Bronchial epithelial cell (primary cell): Measurements from ENCODE around the gene ANKMY1. TPM values are rescaled to one million over a fixed set of nuclear protein-coding genes. Genes with fewer than 3 reads are reported as not detected.

Experiments
- DNase-seq: peaks from one replicate; pipeline ENCODE4 v3.0.0-alpha.2; 2010; ENCODE audit warnings: low read depth
- FAIRE-seq: peaks from 2 replicates; lab custom pipeline; 2011; peaks lifted over from hg19 to GRCh38; lab: Jason Lieb, UNC
- H3K27me3 ChIP-seq: 2 replicates; pipeline ENCODE4 v1.5.1; 2011; ENCODE audit warnings: low read length; ENCODE audit not compliant: control insufficient read depth, insufficient read depth
- H3K36me3 ChIP-seq: 2 replicates; pipeline ENCODE4 v1.5.1; 2011; ENCODE audit warnings: low read length; ENCODE audit not compliant: control insufficient read depth, insufficient read depth
- H3K4me3 ChIP-seq: 2 replicates; pipeline ENCODE4 v1.5.1; 2011; ENCODE audit warnings: mild to moderate bottlenecking, low read depth, low read length, control low read depth
- CTCF ChIP-seq: IDR thresholded peaks from 2 replicates; pipeline ENCODE4 v1.5.1; 2011; ENCODE audit warnings: mild to moderate bottlenecking, moderate library complexity, low read length, control low read depth, inconsistent platforms; ENCODE audit not compliant: insufficient read depth, severe bottlenecking
- total RNA-seq: library from RNA; depleted of rRNA; stranded (reverse); fragments of >200 nt; gene quantifications from 2 replicates; pipeline ENCODE4 v1.2.1, GENCODE V29; 2014

ANKMY1 gene
- total RNA-seq, 1 donor from 2014 or later, result 15.8 TPM

GRCh38 chr2:240458900-240459391 lies 98.8 kb downstream of the ANKMY1 start:
- H3K4me3 ChIP-seq, result no peak overlapping the region
- no peaks in the 10 kb centered on the region for H3K27me3 ChIP-seq
- no peak for FAIRE-seq
- H3K36me3 ChIP-seq, result peaks cover 31% of the 10 kb centered on the region
- TF ChIP-seq CTCF, result no peak
- no peak for DNase-seq

GRCh38 chr2:240458044-240458899 lies 99.5 kb downstream of the ANKMY1 start:
- FAIRE-seq (no peak), DNase-seq (no peak)
- H3K36me3 ChIP-seq, result peaks cover 27% of the 10 kb centered on the region
- H3K4me3 ChIP-seq, result no peak overlapping the region
- no peaks in the 10 kb centered on the region for H3K27me3 ChIP-seq
- TF ChIP-seq CTCF, result no peak

- no peak for FAIRE-seq
- no peaks in the 10 kb centered on the region for H3K27me3 ChIP-seq
- no peak for DNase-seq
- peaks cover 20% of the 10 kb centered on the region for H3K36me3 ChIP-seq
- H3K4me3 ChIP-seq, result no peak overlapping the region
- TF ChIP-seq CTCF, result no peak
These were observed 100.4 kb downstream of the ANKMY1 start for GRCh38 chr2:240457223-240458043.

GRCh38 chr2:240456447-240457222 lies 101.2 kb downstream of the ANKMY1 start:
- peaks cover 17% of the 10 kb centered on the region for H3K36me3 ChIP-seq
- TF ChIP-seq CTCF, result no peak
- H3K4me3 ChIP-seq, result no peak overlapping the region
- FAIRE-seq (no peak), DNase-seq (no peak)
- no peaks in the 10 kb centered on the region for H3K27me3 ChIP-seq

GRCh38 chr2:240455647-240456446 lies 101.9 kb downstream of the ANKMY1 start:
- TF ChIP-seq CTCF, result no peak
- DNase-seq (no peak), FAIRE-seq (no peak)
- H3K36me3 ChIP-seq, result peaks cover 17% of the 10 kb centered on the region
- H3K4me3 ChIP-seq, result peak overlapping the region; percentile 2
- H3K27me3 ChIP-seq, result no peaks in the 10 kb centered on the region
